HEK293 (cell line): ENCODE results near the gene NMT2.

Experiments used
- CTCF ChIA-PET: fragments of 350-600 bp; formaldehyde crosslinking; extraction: SDS; loops from one replicate; lab custom pipeline; 2021; ENCODE audit warnings: antibody characterized with exemption; lab: Yijun Ruan, JAX
- POLR2A ChIA-PET: fragments of 300-600 bp; formaldehyde crosslinking; extraction: SDS; loops from one replicate; lab custom pipeline; 2020; ENCODE audit warnings: antibody characterized with exemption, inconsistent platforms; lab: Yijun Ruan, JAX
- H3K27ac ChIP-seq: fragments of 200-500 bp; sonication (Bioruptor generic); 2 replicates; pipeline ENCODE4 v1.5.1; 2014; ENCODE audit warnings: low read depth, low read length, control low read depth, inconsistent platforms; ENCODE audit errors: extremely low read depth
- H3K36me3 ChIP-seq, 2 experiments: fragments of 200-500 bp in 1 of 2; sonication (Bioruptor generic) in 1 of 2; 1 replicate in 1 of 2; 2 replicates in 1 of 2; pipeline ENCODE4 v1.5.1; 2014 to 2017; ENCODE audit warnings: inconsistent platforms in 2 of 2, low read length in 2 of 2; ENCODE audit not compliant: control insufficient read depth in 2 of 2, insufficient read depth in 1 of 2
- H3K4me1 ChIP-seq: fragments of 200-500 bp; sonication (Bioruptor generic); 2 replicates; pipeline ENCODE4 v1.5.1; 2014; ENCODE audit warnings: mild to moderate bottlenecking, low read length, inconsistent platforms; ENCODE audit not compliant: control insufficient read depth, insufficient read depth
- H3K4me3 ChIP-seq: 2 replicates; pipeline ENCODE4 v1.5.1; 2011; ENCODE audit warnings: low read depth, mild to moderate bottlenecking, control low read depth, low read length, moderate library complexity
- H3K9me3 ChIP-seq: fragments of 200-500 bp; sonication (Bioruptor generic); 2 replicates; pipeline ENCODE4 v1.5.1; 2014; ENCODE audit warnings: low read depth, low read length, inconsistent platforms; ENCODE audit not compliant: control insufficient read depth, insufficient read depth
- BCL11B ChIP-seq: fragments of 450-650 bp; formaldehyde crosslinking; IDR thresholded peaks from 2 replicates; pipeline ENCODE4 v1.5.1; 2016; ENCODE audit warnings: low read depth, missing biosample characterization, missing genetic modification characterization
- EGR2 ChIP-seq: fragments of 450-650 bp; formaldehyde crosslinking; IDR thresholded peaks from 2 replicates; pipeline ENCODE4 v1.5.1; 2016; ENCODE audit warnings: low read depth, missing biosample characterization, missing genetic modification characterization
- GLIS2 ChIP-seq: fragments of 450-650 bp; formaldehyde crosslinking; IDR thresholded peaks from 2 replicates; pipeline ENCODE4 v1.5.1; 2016; ENCODE audit warnings: missing biosample characterization, missing genetic modification characterization
- HIC1 ChIP-seq: fragments of 450-650 bp; formaldehyde crosslinking; IDR thresholded peaks from 2 replicates; pipeline ENCODE4 v1.5.1; 2016; ENCODE audit warnings: missing biosample characterization, missing genetic modification characterization
- HOXC10 ChIP-seq: sonication (generic); formaldehyde crosslinking; IDR thresholded peaks from 2 replicates; pipeline ENCODE4 v1.8.1; 2023; ENCODE audit warnings: mild to moderate bottlenecking, missing genetic modification reagents
- INSM2 ChIP-seq: fragments of 450-650 bp; formaldehyde crosslinking; IDR thresholded peaks from 2 replicates; pipeline ENCODE4 v1.5.1; 2016; ENCODE audit warnings: missing biosample characterization, missing genetic modification characterization
- KLF8 ChIP-seq: fragments of 450-650 bp; formaldehyde crosslinking; IDR thresholded peaks from 2 replicates; pipeline ENCODE4 v1.5.1; 2016; ENCODE audit warnings: missing biosample characterization, missing genetic modification characterization
- PRDM1 ChIP-seq: fragments of 450-650 bp; formaldehyde crosslinking; IDR thresholded peaks from 2 replicates; pipeline ENCODE4; 2016; ENCODE audit warnings: missing biosample characterization, missing genetic modification characterization
- REPIN1 ChIP-seq: fragments of 450-650 bp; formaldehyde crosslinking; IDR thresholded peaks from 2 replicates; pipeline ENCODE4 v1.5.1; 2017; ENCODE audit warnings: missing biosample characterization, missing genetic modification characterization, low read depth
- SCRT2 ChIP-seq: fragments of 450-650 bp; formaldehyde crosslinking; IDR thresholded peaks from 2 replicates; pipeline ENCODE4 v1.5.1; 2016; ENCODE audit warnings: missing biosample characterization, missing genetic modification characterization
- SP2 ChIP-seq: fragments of 450-650 bp; formaldehyde crosslinking; IDR thresholded peaks from 2 replicates; pipeline ENCODE4 v1.5.1; 2016; ENCODE audit warnings: missing biosample characterization, missing genetic modification characterization
- ZBTB17 ChIP-seq: fragments of 450-650 bp; formaldehyde crosslinking; IDR thresholded peaks from 2 replicates; pipeline ENCODE4 v1.5.1; 2016; ENCODE audit warnings: missing biosample characterization, missing genetic modification characterization
- ZBTB20 ChIP-seq: fragments of 450-650 bp; formaldehyde crosslinking; IDR thresholded peaks from 2 replicates; pipeline ENCODE4 v1.5.1; 2016; ENCODE audit warnings: missing biosample characterization, missing genetic modification characterization
- ZBTB26 ChIP-seq: fragments of 450-650 bp; formaldehyde crosslinking; optimal IDR thresholded peaks from 2 replicates; pipeline ENCODE3; 2016; ENCODE audit warnings: missing biosample characterization, mild to moderate bottlenecking, missing genetic modification characterization
- ZBTB8A ChIP-seq: fragments of 450-650 bp; formaldehyde crosslinking; IDR thresholded peaks from 2 replicates; pipeline ENCODE4 v1.5.1; 2016; ENCODE audit warnings: missing biosample characterization, missing genetic modification characterization
- ZIC2 ChIP-seq: fragments of 450-650 bp; formaldehyde crosslinking; IDR thresholded peaks from 2 replicates; pipeline ENCODE4 v1.5.1; 2016; ENCODE audit warnings: missing biosample characterization, missing genetic modification characterization
- ZNF138 ChIP-seq: fragments of 450-650 bp; formaldehyde crosslinking; IDR thresholded peaks from 2 replicates; pipeline ENCODE4 v1.5.1; 2016; ENCODE audit warnings: missing biosample characterization, missing genetic modification characterization, borderline replicate concordance
- ZNF174 ChIP-seq: fragments of 450-650 bp; formaldehyde crosslinking; IDR thresholded peaks from 2 replicates; pipeline ENCODE4 v1.5.0; 2017; ENCODE audit warnings: missing biosample characterization, mild to moderate bottlenecking, missing genetic modification characterization
- ZNF18 ChIP-seq: fragments of 450-650 bp; formaldehyde crosslinking; IDR thresholded peaks from 2 replicates; pipeline ENCODE4 v1.5.1; 2016; ENCODE audit warnings: missing biosample characterization, missing genetic modification characterization
- ZNF2 ChIP-seq: fragments of 450-650 bp; formaldehyde crosslinking; IDR thresholded peaks from 2 replicates; pipeline ENCODE4 v1.5.1; 2016; ENCODE audit warnings: missing biosample characterization, missing genetic modification characterization
- ZNF211 ChIP-seq: fragments of 450-650 bp; formaldehyde crosslinking; IDR thresholded peaks from 2 replicates; pipeline ENCODE4 v1.5.1; 2016; ENCODE audit warnings: low read depth, missing biosample characterization, missing genetic modification characterization
- ZNF23 ChIP-seq: fragments of 450-650 bp; formaldehyde crosslinking; IDR thresholded peaks from 2 replicates; pipeline ENCODE4 v1.5.1; 2016; ENCODE audit warnings: missing biosample characterization, missing genetic modification characterization, borderline replicate concordance
- ZNF311 ChIP-seq: fragments of 450-650 bp; formaldehyde crosslinking; IDR thresholded peaks from 2 replicates; pipeline ENCODE4 v1.5.1; 2017; ENCODE audit warnings: missing biosample characterization, missing genetic modification characterization, borderline replicate concordance
- ZNF624 ChIP-seq: fragments of 450-650 bp; formaldehyde crosslinking; IDR thresholded peaks from 2 replicates; pipeline ENCODE4 v1.5.1; 2017; ENCODE audit warnings: missing biosample characterization, missing genetic modification characterization
- TF ChIP-seq, protein P1 (sequence below): fragments of 450-650 bp; formaldehyde crosslinking; IDR thresholded peaks from 2 replicates; pipeline ENCODE4 v1.5.1; 2017; ENCODE audit warnings: missing biosample characterization, missing genetic modification characterization
- TF ChIP-seq, protein P2 (sequence below): fragments of 450-650 bp; formaldehyde crosslinking; IDR thresholded peaks from 2 replicates; pipeline ENCODE4 v1.5.1; 2016; ENCODE audit warnings: missing biosample characterization, missing genetic modification characterization

The NMT2 gene

DNA sequence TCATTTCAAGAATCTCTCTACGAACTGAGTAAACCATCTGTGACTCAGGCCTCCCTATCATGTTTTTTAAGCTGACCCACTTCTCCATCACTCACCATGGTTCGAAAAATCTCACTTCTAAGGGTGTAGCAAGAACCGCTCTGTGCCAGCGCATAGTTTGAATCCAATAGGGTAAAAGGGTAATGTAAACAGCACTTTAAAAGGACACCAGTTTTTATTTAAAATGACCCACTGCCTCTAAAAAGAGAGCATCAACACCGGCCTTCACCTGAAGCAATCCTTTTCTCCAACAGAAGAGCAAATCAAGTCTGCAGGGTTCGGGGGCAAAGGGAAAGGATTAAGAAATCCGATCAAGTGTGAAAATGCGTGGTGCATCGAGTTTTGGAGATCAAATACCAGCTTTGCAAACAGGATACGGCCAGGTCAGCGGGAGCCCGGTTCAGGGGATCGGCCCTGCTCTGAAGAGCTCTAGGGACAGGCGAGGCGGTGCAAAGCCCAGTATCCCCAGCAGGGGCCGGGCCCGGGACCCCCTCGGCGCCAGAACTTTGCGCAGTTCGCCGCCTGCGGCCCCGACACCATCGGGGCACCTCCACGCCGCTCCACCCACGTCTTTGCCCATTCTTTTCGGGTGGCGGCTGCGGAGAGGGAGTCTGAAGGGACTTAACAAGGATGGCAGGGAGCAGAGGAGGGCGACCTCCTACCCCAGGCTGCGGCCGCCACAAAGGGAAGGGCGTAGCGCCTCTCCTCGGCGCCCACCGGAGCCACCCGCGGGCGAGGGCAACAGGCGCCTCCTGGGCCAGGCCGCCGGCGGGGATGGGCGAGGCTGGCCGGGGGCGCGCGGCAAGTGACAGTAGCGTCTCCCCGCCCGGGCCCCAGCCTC, 842 bp downstream of the NMT2 start:
- peak overlapping the region; percentile 94 for H3K4me3 ChIP-seq
- H3K4me1 ChIP-seq = peaks cover 25% of the 10 kb centered on the region
- peak overlapping the region; percentile 64; the same call in 1 of the 2 replicates for H3K27ac ChIP-seq
- no peaks in the 10 kb centered on the region; a peak in 1 of 3 replicates for H3K36me3 ChIP-seq
- ChIA-PET POLR2A (interaction anchor here (0.5 to 1.4 kb wide), 7 partner anchors 10 to 33 kb away, joined by 3 to 5 read pairs (median 3); no protein-coding TSS in a partner anchor), CTCF (interaction anchor here (0.5 to 1.5 kb wide), 7 partner anchors 9 to 1650 kb away, joined by 3 to 4 read pairs (median 3); no protein-coding TSS in a partner anchor)
- H3K9me3 ChIP-seq = no peaks in the 10 kb centered on the region
- peak; percentile 84 for TF ChIP-seq SCRT2 (tag by site-specific recombination)
- no peak for TF ChIP-seq ZNF138 (tag by site-specific recombination)
- TF ChIP-seq ZIC2 (tag by site-specific recombination) = peak; percentile 75
- TF ChIP-seq ZNF624 (tag by site-specific recombination) = no peak
- TF ChIP-seq, protein P1, sequence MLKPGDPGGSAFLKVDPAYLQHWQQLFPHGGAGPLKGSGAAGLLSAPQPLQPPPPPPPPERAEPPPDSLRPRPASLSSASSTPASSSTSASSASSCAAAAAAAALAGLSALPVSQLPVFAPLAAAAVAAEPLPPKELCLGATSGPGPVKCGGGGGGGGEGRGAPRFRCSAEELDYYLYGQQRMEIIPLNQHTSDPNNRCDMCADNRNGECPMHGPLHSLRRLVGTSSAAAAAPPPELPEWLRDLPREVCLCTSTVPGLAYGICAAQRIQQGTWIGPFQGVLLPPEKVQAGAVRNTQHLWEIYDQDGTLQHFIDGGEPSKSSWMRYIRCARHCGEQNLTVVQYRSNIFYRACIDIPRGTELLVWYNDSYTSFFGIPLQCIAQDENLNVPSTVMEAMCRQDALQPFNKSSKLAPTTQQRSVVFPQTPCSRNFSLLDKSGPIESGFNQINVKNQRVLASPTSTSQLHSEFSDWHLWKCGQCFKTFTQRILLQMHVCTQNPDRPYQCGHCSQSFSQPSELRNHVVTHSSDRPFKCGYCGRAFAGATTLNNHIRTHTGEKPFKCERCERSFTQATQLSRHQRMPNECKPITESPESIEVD = peak; percentile 24; the same call in 1 of the 2 replicates
- TF ChIP-seq ZBTB8A (tag by site-specific recombination) = peak; percentile 96
- TF ChIP-seq EGR2 (tag by site-specific recombination) = peak; percentile 76
- no peak for TF ChIP-seq ZNF23
- TF ChIP-seq ZNF174 (tag by site-specific recombination) = no peak
- TF ChIP-seq, protein P2, sequence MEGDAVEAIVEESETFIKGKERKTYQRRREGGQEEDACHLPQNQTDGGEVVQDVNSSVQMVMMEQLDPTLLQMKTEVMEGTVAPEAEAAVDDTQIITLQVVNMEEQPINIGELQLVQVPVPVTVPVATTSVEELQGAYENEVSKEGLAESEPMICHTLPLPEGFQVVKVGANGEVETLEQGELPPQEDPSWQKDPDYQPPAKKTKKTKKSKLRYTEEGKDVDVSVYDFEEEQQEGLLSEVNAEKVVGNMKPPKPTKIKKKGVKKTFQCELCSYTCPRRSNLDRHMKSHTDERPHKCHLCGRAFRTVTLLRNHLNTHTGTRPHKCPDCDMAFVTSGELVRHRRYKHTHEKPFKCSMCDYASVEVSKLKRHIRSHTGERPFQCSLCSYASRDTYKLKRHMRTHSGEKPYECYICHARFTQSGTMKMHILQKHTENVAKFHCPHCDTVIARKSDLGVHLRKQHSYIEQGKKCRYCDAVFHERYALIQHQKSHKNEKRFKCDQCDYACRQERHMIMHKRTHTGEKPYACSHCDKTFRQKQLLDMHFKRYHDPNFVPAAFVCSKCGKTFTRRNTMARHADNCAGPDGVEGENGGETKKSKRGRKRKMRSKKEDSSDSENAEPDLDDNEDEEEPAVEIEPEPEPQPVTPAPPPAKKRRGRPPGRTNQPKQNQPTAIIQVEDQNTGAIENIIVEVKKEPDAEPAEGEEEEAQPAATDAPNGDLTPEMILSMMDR (tag by site-specific recombination) = peak; percentile 89
- TF ChIP-seq INSM2 (tag by site-specific recombination) = no peak
- TF ChIP-seq HIC1 (tag by site-specific recombination) = peak; percentile 61; the same call in 1 of the 2 replicates
- peak; percentile 38 for TF ChIP-seq PRDM1 (tag by site-specific recombination)
- TF ChIP-seq HOXC10 (CRISPR knock-in tag) = no peak
- no peak for TF ChIP-seq ZNF211 (tag by site-specific recombination)
- no peak for TF ChIP-seq REPIN1
- TF ChIP-seq ZNF2 (tag by site-specific recombination) = no peak
- peak; percentile 92 for TF ChIP-seq ZBTB17
- TF ChIP-seq ZBTB26 (tag by site-specific recombination) = peak; percentile 60
- TF ChIP-seq KLF8 (tag by site-specific recombination) = 0 out of 2 replicates have a peak, but pooled peaks have one; percentile 28
- TF ChIP-seq SP2 (tag by site-specific recombination) = peak; percentile 17; the same call in 1 of the 2 replicates
- TF ChIP-seq BCL11B (tag by site-specific recombination) = 0 out of 2 replicates have a peak, but pooled peaks have one; percentile 35
- peak; percentile 82 for TF ChIP-seq GLIS2 (tag by site-specific recombination)
- no peak for TF ChIP-seq ZNF311 (tag by site-specific recombination)
- TF ChIP-seq ZNF18 (tag by site-specific recombination) = no peak
- TF ChIP-seq ZBTB20 (tag by site-specific recombination) = peak; percentile 80
